ENCODE data around the gene ZNG1C. TPM values are rescaled to one million over a fixed set of nuclear protein-coding genes. Genes with fewer than 3 reads are reported as not detected.
"Not testable (repeated sequence)": the region's sequence is repeated elsewhere in the genome, so short reads cannot be mapped to it uniquely, and the experiment has no call there.

The ZNG1C gene
- total RNA-seq, 1 experiment from 2014 or later = 26.4 TPM

DNA sequence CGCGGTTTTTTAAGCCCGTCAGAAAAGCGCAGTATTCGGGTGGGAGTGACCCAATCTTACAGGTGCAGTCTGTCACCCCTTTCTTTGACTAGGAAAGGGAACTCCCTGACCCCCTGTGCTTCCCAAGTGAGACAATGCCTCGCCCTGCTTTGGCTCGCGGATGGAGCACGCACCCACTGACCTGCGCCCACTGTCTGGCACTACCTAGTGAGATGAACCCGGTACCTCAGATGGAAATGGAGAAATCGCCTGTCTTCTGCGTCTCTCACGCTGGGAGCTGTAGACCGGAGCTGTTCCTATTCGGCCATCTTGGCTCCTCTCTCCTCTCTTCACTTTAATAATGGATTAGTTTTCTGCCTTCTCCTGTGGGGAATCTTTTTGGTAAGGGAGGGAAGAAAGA, 39.3 kb downstream of the ZNG1C start:
- H3K4ac ChIP-seq (ENCODE audit: low read depth, low read length); H3K4me2 ChIP-seq (ENCODE audit: insufficient read depth, insufficient read length, low read length); H2AK5ac ChIP-seq (ENCODE audit: insufficient read length, low read length); H3K27me3 Mint-ChIP-seq (ENCODE audit: low read depth); H2BK15ac ChIP-seq (ENCODE audit: low read depth, low read length); H3K27ac ChIP-seq (ENCODE audit: insufficient read length, low read depth, low read length); H4K20me1 ChIP-seq (ENCODE audit: control insufficient read depth, insufficient read depth, insufficient read length); H3T11ph ChIP-seq (ENCODE audit: low read length); H3K36me3 Mint-ChIP-seq (ENCODE audit: insufficient read depth in 1 of 3, low read depth in 3 of 3); H2BK120ac ChIP-seq (ENCODE audit: low read depth, low read length, poor library complexity, severe bottlenecking); H3K4me1 Mint-ChIP-seq; H3K23ac ChIP-seq (ENCODE audit: insufficient read length, low read depth, low read length); H3K9me3 Mint-ChIP-seq; H3K9ac ChIP-seq (ENCODE audit: extremely low read depth, insufficient read length, low read length); H3K27me3 ChIP-seq (ENCODE audit: insufficient read depth, low read length); H3K56ac ChIP-seq (ENCODE audit: insufficient read length, low read depth, low read length); H3K18ac ChIP-seq (ENCODE audit: insufficient read length, low read depth, low read length); H3K14ac ChIP-seq (ENCODE audit: insufficient read depth, low read length); H2BK5ac ChIP-seq (ENCODE audit: insufficient read length, low read length); DNase-seq; H4K91ac ChIP-seq (ENCODE audit: insufficient read length, low read depth, low read length); H3K79me2 ChIP-seq (ENCODE audit: insufficient read depth, low read length); H3K23me2 ChIP-seq (ENCODE audit: insufficient read length, low read depth, low read length, poor library complexity, severe bottlenecking); H3K9me3 ChIP-seq (ENCODE audit: control insufficient read depth, low read depth, low read length); H2BK12ac ChIP-seq (ENCODE audit: insufficient read length, low read depth, low read length); H4K8ac ChIP-seq (replicated peaks; ENCODE audit: insufficient read length, low read depth, low read length); H2BK20ac ChIP-seq (ENCODE audit: low read depth, low read length, poor library complexity, severe bottlenecking); H4K5ac ChIP-seq (ENCODE audit: insufficient read length, low read depth, low read length); H3K79me1 ChIP-seq (ENCODE audit: insufficient read depth, low read depth, low read length, poor library complexity, severe bottlenecking); H2AFZ ChIP-seq (ENCODE audit: low read length); H3K4me1 ChIP-seq (ENCODE audit: insufficient read depth, low read length): not testable (repeated sequence)
- WGBS (ENCODE audit: extremely low coverage, insufficient read length, low lambda C conversion rate) = no CpG with 5 or more reads among the region's 16 CpGs
- peak overlapping the region in 2 of 3 experiments; percentile 74 to 87; a peak in 2 of 7 replicates for H3K27ac Mint-ChIP-seq
- H3K4me3 Mint-ChIP-seq = peak overlapping the region; percentile 62 to 71

DNA sequence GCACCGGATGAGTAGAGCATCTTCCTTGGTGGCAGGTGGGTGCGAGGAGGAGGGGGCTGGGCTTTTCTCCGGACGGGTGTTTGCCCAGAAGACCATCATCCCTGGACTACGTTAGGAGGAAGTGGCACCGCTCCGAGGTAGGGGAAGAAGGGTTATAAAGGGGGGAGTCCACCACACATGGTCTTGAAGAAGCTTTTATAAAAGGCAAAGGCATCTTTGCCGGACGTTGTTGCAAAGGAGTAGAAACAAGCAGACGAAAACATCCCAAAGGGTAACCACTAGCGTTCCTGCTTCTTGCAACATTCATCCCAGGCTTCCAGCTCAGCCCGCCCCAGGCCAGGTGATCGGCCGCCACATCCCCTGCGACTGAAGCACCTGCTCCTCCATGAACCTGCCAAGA, 60.8 kb downstream of the ZNG1C start, which contains the start of gene FOXD4L3:
Gene FOXD4L3, plus strand, starts transcription at position 301 of the 400 bp plus-strand sequence. Its CDS starts 85 bp downstream, at position 386.
- H2BK20ac ChIP-seq (ENCODE audit: low read depth, low read length, poor library complexity, severe bottlenecking); H3K4me1 ChIP-seq (ENCODE audit: insufficient read depth, low read length); H3K9me3 Mint-ChIP-seq; H2BK120ac ChIP-seq (ENCODE audit: low read depth, low read length, poor library complexity, severe bottlenecking); H4K5ac ChIP-seq (ENCODE audit: insufficient read length, low read depth, low read length); H3K27ac ChIP-seq (ENCODE audit: insufficient read length, low read depth, low read length); H2BK15ac ChIP-seq (ENCODE audit: low read depth, low read length); H3K23ac ChIP-seq (ENCODE audit: insufficient read length, low read depth, low read length); H3K79me1 ChIP-seq (ENCODE audit: insufficient read depth, low read depth, low read length, poor library complexity, severe bottlenecking); H3K36me3 Mint-ChIP-seq (ENCODE audit: insufficient read depth in 1 of 3, low read depth in 3 of 3); H3K4me2 ChIP-seq (ENCODE audit: insufficient read depth, insufficient read length, low read length); H3K9me3 ChIP-seq (ENCODE audit: control insufficient read depth, low read depth, low read length); H2BK5ac ChIP-seq (ENCODE audit: insufficient read length, low read length); H3K18ac ChIP-seq (ENCODE audit: insufficient read length, low read depth, low read length); H4K8ac ChIP-seq (replicated peaks; ENCODE audit: insufficient read length, low read depth, low read length); DNase-seq; H3K23me2 ChIP-seq (ENCODE audit: insufficient read length, low read depth, low read length, poor library complexity, severe bottlenecking); H3K4me3 Mint-ChIP-seq; H3K56ac ChIP-seq (ENCODE audit: insufficient read length, low read depth, low read length); H3K4ac ChIP-seq (ENCODE audit: low read depth, low read length); H3K27ac Mint-ChIP-seq; H2AK5ac ChIP-seq (ENCODE audit: insufficient read length, low read length); H3K79me2 ChIP-seq (ENCODE audit: insufficient read depth, low read length); H3K14ac ChIP-seq (ENCODE audit: insufficient read depth, low read length); H4K20me1 ChIP-seq (ENCODE audit: control insufficient read depth, insufficient read depth, insufficient read length); H3K4me1 Mint-ChIP-seq; H3K27me3 ChIP-seq (ENCODE audit: insufficient read depth, low read length); H3T11ph ChIP-seq (ENCODE audit: low read length); H2BK12ac ChIP-seq (ENCODE audit: insufficient read length, low read depth, low read length); H4K91ac ChIP-seq (ENCODE audit: insufficient read length, low read depth, low read length); H3K9ac ChIP-seq (ENCODE audit: extremely low read depth, insufficient read length, low read length); H2AFZ ChIP-seq (ENCODE audit: low read length): not testable (repeated sequence)
- WGBS (ENCODE audit: extremely low coverage, insufficient read length, low lambda C conversion rate) = no CpG with 5 or more reads among the region's 15 CpGs
- H3K27me3 Mint-ChIP-seq (ENCODE audit: low read depth) = peaks cover 19% of the 10 kb centered on the region
